B cell (primary cell): Measurements from ENCODE around the gene PPP1R2C. TPM values are rescaled to one million over a fixed set of nuclear protein-coding genes. Genes with fewer than 3 reads are reported as not detected.

ENCODE experiments used
- ATAC-seq: fragments of 200-7000 bp; cut with Tn5 transposase; one replicate; pipeline ENCODE4 v1.10.0; 2021; ENCODE audit warnings: low read depth, mild to moderate bottlenecking, moderate number of reproducible peaks, moderate library complexity
- CTCF ChIA-PET: fragments of 350-600 bp; sonication (Branson Sonifier 250); formaldehyde crosslinking; loops from one replicate; lab custom pipeline; 2021; ENCODE audit warnings: antibody characterized with exemption, inconsistent platforms; lab: Charles Lee
- POLR2A ChIA-PET: fragments of 350-600 bp; sonication (Branson Sonifier 250); formaldehyde crosslinking; loops from one replicate; lab custom pipeline; 2021; ENCODE audit warnings: antibody characterized with exemption; lab: Charles Lee
- DNase-seq: peaks from one replicate; pipeline ENCODE4 v3.0.0; 2013
- H2AFZ ChIP-seq: 2 replicates; pipeline ENCODE4 v1.6.1; 2012; ENCODE audit warnings: mild to moderate bottlenecking, low read depth, low read length; ENCODE audit not compliant: insufficient read depth, poor library complexity, severe bottlenecking
- H3K27ac ChIP-seq, 2 donors: 1 replicate in 1 of 2; 2 replicates in 1 of 2; pipeline ENCODE4 v1.5.1; 2012 to 2013; ENCODE audit warnings: low read length in 2 of 2, mild to moderate bottlenecking in 2 of 2, moderate library complexity in 1 of 2
- H3K27me3 ChIP-seq, 4 experiments: fragments of 200-600 bp in 1 of 4; sonication (generic) in 1 of 4; replicated peaks in 1 of 4; 1 replicate in 2 of 4; 2 replicates in 2 of 4; pipeline versions ENCODE4 v1.6.1 to v1.7.0; 2013 to 2016; ENCODE audit warnings: low read length in 3 of 4, mild to moderate bottlenecking in 2 of 4, mixed read lengths in 1 of 4, moderate library complexity in 1 of 4; ENCODE audit not compliant: insufficient read depth in 4 of 4, control insufficient read depth in 3 of 4; ENCODE audit errors: control extremely low read depth in 1 of 4
- H3K36me3 ChIP-seq, 2 experiments: replicated peaks in 1 of 2; 1 replicate in 1 of 2; 2 replicates in 1 of 2; pipeline versions ENCODE4 v1.6.1 to v1.7.1; 2013; ENCODE audit warnings: low read length in 1 of 2; ENCODE audit not compliant: insufficient read depth in 2 of 2, control insufficient read depth in 1 of 2; ENCODE audit errors: control extremely low read depth in 1 of 2, extremely low read depth in 1 of 2
- H3K4me1 ChIP-seq, 2 donors: fragments of 200-600 bp in 1 of 2; sonication (generic) in 1 of 2; 1 replicate in 1 of 2; 2 replicates in 1 of 2; pipeline versions ENCODE4 v1.5.1 to v1.6.1; 2013 to 2017; ENCODE audit warnings: low read length in 2 of 2; ENCODE audit not compliant: control insufficient read depth in 2 of 2, insufficient read depth in 2 of 2
- H3K4me2 ChIP-seq: replicated peaks from 2 replicates; pipeline ENCODE3; 2012; ENCODE audit warnings: mild to moderate bottlenecking, low read depth, low read length; ENCODE audit not compliant: poor library complexity, severe bottlenecking
- H3K4me3 ChIP-seq, 5 experiments: fragments of 200-600 bp in 1 of 5; sonication (generic) in 1 of 5; 1 replicate in 3 of 5; 2 replicates in 2 of 5; pipeline versions ENCODE4 v1.5.1 to v1.7.0; 2011 to 2016; ENCODE audit warnings: low read length in 4 of 5, mild to moderate bottlenecking in 4 of 5, low read depth in 2 of 5, control low read depth in 1 of 5, moderate library complexity in 1 of 5; ENCODE audit not compliant: insufficient read depth in 1 of 5; ENCODE audit errors: control extremely low read depth in 1 of 5, extremely low read depth in 1 of 5
- H3K79me2 ChIP-seq: fragments of 200-600 bp; sonication (generic); one replicate; pipeline ENCODE4 v1.6.0; 2016; ENCODE audit warnings: low read length; ENCODE audit not compliant: control insufficient read depth, insufficient read depth
- H3K9ac ChIP-seq: fragments of 200-600 bp; sonication (generic); 2 replicates; pipeline ENCODE4 v1.6.1; 2017; ENCODE audit warnings: mild to moderate bottlenecking, low read length, moderate library complexity
- H3K9me3 ChIP-seq, 3 donors: one replicate each; pipeline versions ENCODE4 v1.6.1 to v1.7.1; 2013; ENCODE audit warnings: low read length in 2 of 3; ENCODE audit not compliant: control insufficient read depth in 2 of 3, insufficient read depth in 1 of 3; ENCODE audit errors: control extremely low read depth in 1 of 3
- H4K20me1 ChIP-seq: 2 replicates; pipeline ENCODE4 v1.6.0; 2012; ENCODE audit warnings: mild to moderate bottlenecking, low read length; ENCODE audit not compliant: insufficient read depth, control insufficient read depth, poor library complexity, severe bottlenecking
- H3K27ac Mint-ChIP-seq: one replicate; pipeline ENCODE4 v1.8.0; 2021; ENCODE audit warnings: mixed read lengths
- H3K27me3 Mint-ChIP-seq: one replicate; pipeline ENCODE4 v1.8.0; 2021; ENCODE audit warnings: mixed read lengths
- H3K4me1 Mint-ChIP-seq: one replicate; pipeline ENCODE4 v1.8.0; 2021; ENCODE audit warnings: mixed read lengths
- H3K4me3 Mint-ChIP-seq: one replicate; pipeline ENCODE4 v1.8.0; 2021; ENCODE audit warnings: mixed read lengths
- H3K9me3 Mint-ChIP-seq: one replicate; pipeline ENCODE4 v1.8.0; 2022; ENCODE audit warnings: mixed read lengths; ENCODE audit not compliant: insufficient read depth
- EZH2 ChIP-seq: IDR thresholded peaks from 2 replicates; pipeline ENCODE4 v1.6.1; 2012; ENCODE audit warnings: borderline replicate concordance, low read depth, mild to moderate bottlenecking, moderate library complexity, low read length; ENCODE audit not compliant: insufficient read depth, poor library complexity, severe bottlenecking
- WGBS: methylation state at CpG from one replicate; pipeline ENCODE4 v1.1.5; 2013; ENCODE audit warnings: missing lambda C conversion rate; ENCODE audit not compliant: insufficient coverage; 5-methylcytosine and 5-hydroxymethylcytosine counted together
- intact Hi-C: fragments of 100-400 bp; cut with micrococcal nuclease; formaldehyde crosslinking; loops from one replicate; pipeline ENCODE4 v1.10.0; 2022
- polyA plus RNA-seq: library from polyadenylated mRNA; depleted of rRNA; stranded (reverse); fragments of >200 nt; gene quantifications from 2 replicates; pipeline ENCODE4 v1.2.3, GENCODE V29; 2012
- total RNA-seq, 2 donors: library from RNA; stranded (reverse); fragments of 120-200 nt in 1 of 2; gene quantifications; 1 replicate in 1 of 2; 2 replicates in 1 of 2; pipeline versions ENCODE4 v1.2.3 to v1.2.4, GENCODE V29; 2013 to 2022
- TF ChIP-seq, protein P1 (sequence below): fragments of 200-600 bp; IDR thresholded peaks from one replicate; pipeline ENCODE4 v1.8.0; 2022; ENCODE audit warnings: antibody characterized with exemption, mild to moderate bottlenecking

PPP1R2C gene
- total and polyA plus RNA-seq, 2 donors (not counting 1 experiment from before 2014, with no cell fraction given) = 10.6 TPM; not detected in 1

DNA sequence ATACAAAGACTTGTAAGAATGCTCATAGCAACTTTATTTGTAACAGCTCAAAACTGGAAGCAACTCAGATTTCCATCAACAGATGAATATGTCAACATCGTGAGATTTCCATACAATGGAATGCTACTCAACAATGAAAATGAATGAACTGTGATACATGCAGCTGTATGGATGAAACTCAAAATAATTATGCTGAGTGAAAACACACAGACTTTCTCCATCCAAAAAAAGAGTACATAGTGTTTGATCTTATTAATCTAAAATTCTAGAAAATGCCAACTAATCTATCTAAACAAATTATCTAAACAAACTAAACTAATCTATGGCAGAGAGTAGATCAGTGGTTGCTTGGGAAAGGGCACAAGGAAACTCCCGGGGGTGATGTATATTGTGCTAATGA, 42.7 kb downstream of the PPP1R2C start:
- H3K9me3 Mint-ChIP-seq = no peaks in the 10 kb centered on the region
- Histone ChIP-seq H3K4me3 (no peak overlapping the region), H3K27ac (no peak overlapping the region), H3K9me3 (no peaks in the 10 kb centered on the region), H3K27me3 (no peaks in the 10 kb centered on the region), H3K4me2 (no peak overlapping the region), H3K79me2 (no peaks in the 10 kb centered on the region), H3K36me3 (no peaks in the 10 kb centered on the region), H4K20me1 (no peaks in the 10 kb centered on the region), H2AFZ (no peak overlapping the region), H3K4me1 (peaks cover 10 to 11% of the 10 kb centered on the region in 2 donors), H3K9ac (no peak overlapping the region)
- ChIA-PET POLR2A (no interaction called here), CTCF (no interaction called here)
- no peak for DNase-seq
- H3K4me3 Mint-ChIP-seq = no peak overlapping the region
- TF ChIP-seq EZH2 = no peak
- TF ChIP-seq, protein P1, sequence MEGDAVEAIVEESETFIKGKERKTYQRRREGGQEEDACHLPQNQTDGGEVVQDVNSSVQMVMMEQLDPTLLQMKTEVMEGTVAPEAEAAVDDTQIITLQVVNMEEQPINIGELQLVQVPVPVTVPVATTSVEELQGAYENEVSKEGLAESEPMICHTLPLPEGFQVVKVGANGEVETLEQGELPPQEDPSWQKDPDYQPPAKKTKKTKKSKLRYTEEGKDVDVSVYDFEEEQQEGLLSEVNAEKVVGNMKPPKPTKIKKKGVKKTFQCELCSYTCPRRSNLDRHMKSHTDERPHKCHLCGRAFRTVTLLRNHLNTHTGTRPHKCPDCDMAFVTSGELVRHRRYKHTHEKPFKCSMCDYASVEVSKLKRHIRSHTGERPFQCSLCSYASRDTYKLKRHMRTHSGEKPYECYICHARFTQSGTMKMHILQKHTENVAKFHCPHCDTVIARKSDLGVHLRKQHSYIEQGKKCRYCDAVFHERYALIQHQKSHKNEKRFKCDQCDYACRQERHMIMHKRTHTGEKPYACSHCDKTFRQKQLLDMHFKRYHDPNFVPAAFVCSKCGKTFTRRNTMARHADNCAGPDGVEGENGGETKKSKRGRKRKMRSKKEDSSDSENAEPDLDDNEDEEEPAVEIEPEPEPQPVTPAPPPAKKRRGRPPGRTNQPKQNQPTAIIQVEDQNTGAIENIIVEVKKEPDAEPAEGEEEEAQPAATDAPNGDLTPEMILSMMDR = no peak
- H3K27me3 Mint-ChIP-seq = no peaks in the 10 kb centered on the region
- no CpG with 5 or more reads among the region's 2 CpGs for WGBS
- peaks cover 14% of the 10 kb centered on the region for H3K4me1 Mint-ChIP-seq
- intact Hi-C loops = no loop called here
- no peak for ATAC-seq
- H3K27ac Mint-ChIP-seq = no peak overlapping the region

DNA sequence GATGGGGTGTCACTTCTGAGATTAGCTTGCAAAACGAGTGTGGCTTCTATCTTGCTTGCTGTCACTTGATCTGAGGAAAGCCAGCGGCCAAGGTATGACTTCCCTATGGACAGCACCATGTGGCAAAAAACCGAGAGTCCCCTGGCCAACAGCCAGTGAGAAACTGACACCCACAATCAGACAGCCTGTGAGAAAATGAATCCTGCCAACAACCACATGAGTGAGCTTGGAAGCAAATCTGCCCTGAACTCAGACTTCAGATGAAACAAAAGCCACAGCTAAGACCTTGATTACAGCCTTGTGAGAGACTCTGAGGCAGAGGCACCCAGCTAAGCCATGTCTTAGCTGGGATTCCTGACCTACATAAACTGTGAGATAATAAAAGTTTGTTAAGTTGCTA, 45.5 kb downstream of the PPP1R2C start:
- Histone ChIP-seq H3K9ac (no peak overlapping the region), H3K36me3 (no peaks in the 10 kb centered on the region), H3K4me2 (no peak overlapping the region), H2AFZ (no peak overlapping the region), H3K79me2 (no peaks in the 10 kb centered on the region), H3K4me1 (no peaks in the 10 kb centered on the region), H3K9me3 (no peaks in the 10 kb centered on the region), H3K27me3 (no peaks in the 10 kb centered on the region), H4K20me1 (no peaks in the 10 kb centered on the region), H3K27ac (no peak overlapping the region), H3K4me3 (no peak overlapping the region)
- Mint-ChIP-seq H3K9me3 (no peaks in the 10 kb centered on the region), H3K27ac (no peak overlapping the region), H3K27me3 (no peaks in the 10 kb centered on the region), H3K4me3 (no peak overlapping the region), H3K4me1 (peaks cover 3% of the 10 kb centered on the region)
- CTCF ChIA-PET = no interaction called here
- DNase-seq (no peak), ATAC-seq (no peak)
- 100% methylated on average over 1 of the region's 3 CpGs for WGBS
- intact Hi-C loops = no loop called here
- TF ChIP-seq EZH2 = no peak
- TF ChIP-seq, protein P1 = no peak
- POLR2A ChIA-PET = no interaction called here
